ELF-1 (cell line): ENCODE results near the gene EXD3.
"Not testable (repeated sequence)": the region's sequence is repeated elsewhere in the genome, so short reads cannot be mapped to it uniquely, and the experiment has no call there.

ENCODE experiments used
- DNase-seq: peaks from one replicate; pipeline ENCODE4 v3.0.0-alpha.2; 2016; ENCODE audit warnings: low read depth, low spot score

EXD3 gene, protein sequence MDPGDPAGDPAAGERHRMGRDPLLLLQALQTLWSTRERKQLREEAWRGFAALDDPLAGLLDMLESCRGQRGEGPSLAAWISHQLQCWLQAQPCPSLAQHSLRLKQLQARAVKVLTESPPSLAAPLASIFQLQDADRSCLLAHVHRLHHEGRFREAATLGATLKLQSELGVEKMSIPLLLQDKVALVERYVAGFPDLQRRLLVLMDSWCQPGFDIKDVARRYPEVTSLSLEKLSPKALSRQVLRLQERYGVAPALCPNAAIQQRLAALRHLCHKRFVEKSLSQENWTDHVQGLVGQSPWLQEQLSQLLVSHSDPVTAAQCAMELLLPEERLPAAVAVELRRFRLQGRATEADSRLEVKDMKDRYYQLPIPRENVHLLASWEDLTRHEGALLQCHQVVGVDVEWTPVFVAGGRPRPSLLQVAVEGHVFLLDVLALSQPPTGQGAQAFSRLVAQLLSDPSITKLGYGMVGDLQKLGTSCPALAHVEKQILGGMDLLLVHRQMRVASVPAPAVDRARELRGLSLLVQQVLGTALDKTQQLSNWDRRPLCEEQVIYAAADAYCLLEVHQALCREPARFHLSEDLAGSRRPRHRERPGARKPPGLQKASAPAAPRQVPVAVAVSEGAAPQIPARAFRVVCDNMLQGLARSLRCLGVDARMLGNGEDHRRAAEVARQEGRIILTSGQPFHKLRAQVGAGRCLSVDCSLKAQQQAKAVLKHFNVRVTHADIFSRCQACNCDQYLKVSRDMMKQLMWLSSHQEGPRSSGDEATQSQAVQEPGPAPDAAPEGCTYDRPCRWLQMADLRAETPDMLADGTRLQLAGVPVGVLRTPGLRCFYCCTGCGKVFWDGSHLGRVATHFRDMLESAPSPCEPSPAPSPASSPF

DNA sequence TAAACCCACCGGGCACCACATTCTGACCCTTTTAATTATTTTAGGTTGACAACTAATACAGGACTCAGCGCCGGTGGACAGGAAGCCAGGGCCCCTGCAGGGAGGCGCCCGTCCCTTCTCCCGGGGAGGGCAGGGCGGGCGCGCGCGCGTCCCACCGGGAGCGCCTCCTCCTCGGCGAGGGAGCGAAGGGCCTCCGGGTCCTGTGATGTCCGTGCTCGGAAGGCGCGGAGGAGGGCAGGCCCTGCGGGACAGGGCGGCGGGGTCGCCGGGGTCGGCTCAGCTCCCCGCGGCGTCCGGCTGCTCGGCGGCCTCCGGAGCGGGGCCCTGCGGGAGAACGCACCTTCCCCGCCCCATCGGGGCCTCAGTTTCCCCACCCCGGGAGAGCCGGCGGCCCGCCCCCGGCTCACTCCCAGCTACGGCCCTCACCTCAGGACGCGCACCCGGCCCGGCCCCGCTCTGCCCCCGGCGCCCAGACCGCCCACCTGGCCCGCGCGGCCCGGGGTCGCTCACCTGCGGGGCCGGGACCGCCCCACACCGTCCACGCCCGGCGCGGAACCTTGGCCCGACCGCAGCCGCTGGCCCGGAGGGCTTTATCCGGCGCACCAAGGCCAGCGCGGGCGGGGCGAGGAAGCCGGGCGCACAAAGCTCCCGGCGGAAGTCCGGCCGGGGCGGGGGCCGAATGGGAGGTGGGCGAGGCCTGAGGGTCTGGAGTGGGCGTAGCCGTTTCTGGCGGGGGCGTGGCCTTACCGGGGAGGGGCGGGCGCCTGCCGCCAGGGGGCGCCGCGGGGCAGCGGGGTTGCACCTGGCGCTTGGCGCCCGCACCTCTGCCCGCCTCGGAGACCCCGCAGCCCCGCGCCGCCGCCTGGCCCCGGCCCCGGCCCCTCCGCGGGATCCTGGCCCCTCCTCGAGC, at the start of gene EXD3, which contains the start of gene NOXA1:
TSS of gene EXD3 (minus strand) at position 559 of the 910 bp plus-strand sequence. CDS start 27,805 bp downstream, outside the sequence.
TSS of gene NOXA1 (plus strand) at position 790 of the 910 bp plus-strand sequence. CDS start 137 bp downstream, outside the sequence.
- DNase-seq: peak; percentile 87

DNA sequence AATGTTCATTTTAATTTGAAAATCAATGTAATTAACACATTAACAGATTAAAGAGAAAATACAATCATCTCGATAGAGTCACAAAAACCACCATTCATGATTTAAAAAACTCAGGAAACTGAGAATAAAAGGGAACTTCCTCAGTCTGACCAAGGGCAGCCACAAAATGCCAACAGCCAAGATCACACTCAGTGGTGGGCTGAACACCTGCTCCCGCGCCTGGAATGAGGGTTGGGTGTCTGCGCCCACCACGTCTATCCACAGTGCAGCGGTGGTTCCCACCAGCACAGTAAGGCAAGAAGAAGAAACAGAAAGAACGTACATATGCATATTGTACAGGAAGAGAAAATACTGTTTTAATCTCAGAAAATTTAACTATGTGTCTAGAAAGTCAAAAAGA, 47.8 kb upstream of the EXD3 start:
- DNase-seq: no peak

DNA sequence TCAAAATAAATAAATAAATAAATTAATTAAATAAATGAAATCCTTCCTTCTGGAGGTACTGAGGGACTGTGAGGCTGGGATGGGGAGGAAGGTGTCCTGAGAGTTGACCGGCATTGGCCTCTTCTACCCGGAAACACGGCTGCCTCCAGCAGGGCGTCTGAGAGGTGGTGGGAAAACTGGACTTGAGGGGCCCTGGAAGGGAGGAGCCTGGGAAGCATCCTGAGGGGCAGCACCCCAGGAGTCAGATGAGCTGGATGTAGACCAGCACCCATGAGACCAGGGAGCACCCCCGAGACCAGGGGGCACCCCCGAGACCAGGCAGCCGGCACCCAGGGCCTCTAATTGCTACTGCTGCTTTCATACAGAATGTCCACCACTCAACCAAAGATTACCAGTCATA, 44.9 kb upstream of the EXD3 start:
- DNase-seq: no peak

DNA sequence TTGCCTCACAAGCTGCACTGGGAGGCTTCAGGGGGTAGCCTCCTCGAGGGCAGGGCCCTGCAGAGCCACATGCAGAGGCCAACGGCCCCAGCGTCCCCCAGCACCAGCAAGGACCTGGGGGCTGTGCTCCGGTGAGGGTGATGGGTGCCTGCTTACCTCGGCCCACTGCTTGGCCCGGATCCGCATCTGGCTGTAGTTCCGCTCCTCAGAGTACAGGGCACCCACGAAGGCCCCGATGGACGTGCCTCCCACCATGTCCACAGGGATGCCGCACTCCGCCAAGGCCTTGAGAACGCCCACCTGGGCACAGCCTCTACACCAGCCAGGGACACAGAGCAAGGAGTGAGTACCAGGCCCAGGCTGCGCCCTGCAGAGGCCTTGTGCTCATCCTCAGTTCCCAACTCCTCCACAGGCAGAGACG, 44.2 kb upstream of the EXD3 start:
- no peak for DNase-seq

DNA sequence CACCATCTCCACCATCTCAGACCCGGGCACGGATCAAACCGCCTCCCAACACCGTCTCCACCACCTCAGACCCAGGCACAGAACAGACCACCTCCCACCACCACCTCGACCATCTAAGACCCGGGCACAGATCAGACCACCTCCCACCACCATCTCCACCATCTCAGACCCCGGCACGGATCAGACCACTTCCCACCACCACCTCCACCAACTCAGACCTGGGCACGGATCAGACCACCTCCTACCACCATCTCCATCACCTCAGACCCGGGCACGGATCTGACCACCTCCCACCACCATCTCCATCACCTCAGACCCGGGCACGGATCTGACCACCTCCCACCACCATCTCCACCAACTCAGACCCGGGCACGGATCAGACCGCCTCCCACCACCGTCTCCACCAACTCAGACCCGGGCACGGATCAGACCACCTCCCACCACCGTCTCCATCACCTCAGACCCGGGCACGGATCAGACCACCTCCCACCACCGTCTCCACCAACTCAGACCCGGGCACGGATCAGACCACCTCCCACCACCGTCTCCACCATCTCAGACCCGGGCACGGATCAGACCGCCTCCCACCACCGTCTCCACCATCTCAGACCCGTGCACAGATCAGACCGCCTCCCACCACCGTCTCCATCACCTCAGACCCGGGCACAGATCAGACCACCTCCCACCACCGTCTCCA, 43.6 kb upstream of the EXD3 start:
- DNase-seq: not testable (repeated sequence)

DNA sequence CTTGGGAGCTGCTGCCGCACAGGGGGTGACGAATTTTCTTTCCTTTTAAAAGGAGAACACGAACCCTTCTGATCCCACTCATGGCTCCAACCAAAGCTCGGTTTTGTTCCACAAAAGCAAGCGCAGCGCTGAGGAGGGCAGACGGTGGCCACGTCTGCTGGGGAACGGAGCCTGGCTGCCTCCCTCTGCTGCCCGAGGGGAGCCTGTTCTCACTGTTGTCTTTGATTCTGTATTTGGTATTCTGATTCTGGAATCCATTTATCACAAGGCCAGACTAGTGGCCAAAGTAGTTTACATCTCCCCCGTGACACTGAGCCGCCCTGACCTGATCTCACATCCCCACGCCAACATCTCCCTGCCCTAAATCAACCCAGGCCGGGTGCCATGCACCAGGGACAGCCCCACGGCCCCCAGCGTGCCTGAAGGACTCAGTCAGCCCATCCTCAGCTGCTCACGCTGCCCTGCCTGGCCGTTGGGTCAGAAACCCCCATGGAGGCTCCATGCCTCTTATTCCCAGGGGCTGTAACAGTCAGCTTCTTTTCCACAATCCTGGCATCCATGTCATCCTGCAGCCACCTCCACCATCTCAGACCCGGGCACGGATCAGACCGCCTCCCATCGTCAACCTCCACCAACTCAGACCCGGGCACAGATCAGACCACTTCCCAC, 42.9 kb upstream of the EXD3 start:
- DNase-seq: no peak

DNA sequence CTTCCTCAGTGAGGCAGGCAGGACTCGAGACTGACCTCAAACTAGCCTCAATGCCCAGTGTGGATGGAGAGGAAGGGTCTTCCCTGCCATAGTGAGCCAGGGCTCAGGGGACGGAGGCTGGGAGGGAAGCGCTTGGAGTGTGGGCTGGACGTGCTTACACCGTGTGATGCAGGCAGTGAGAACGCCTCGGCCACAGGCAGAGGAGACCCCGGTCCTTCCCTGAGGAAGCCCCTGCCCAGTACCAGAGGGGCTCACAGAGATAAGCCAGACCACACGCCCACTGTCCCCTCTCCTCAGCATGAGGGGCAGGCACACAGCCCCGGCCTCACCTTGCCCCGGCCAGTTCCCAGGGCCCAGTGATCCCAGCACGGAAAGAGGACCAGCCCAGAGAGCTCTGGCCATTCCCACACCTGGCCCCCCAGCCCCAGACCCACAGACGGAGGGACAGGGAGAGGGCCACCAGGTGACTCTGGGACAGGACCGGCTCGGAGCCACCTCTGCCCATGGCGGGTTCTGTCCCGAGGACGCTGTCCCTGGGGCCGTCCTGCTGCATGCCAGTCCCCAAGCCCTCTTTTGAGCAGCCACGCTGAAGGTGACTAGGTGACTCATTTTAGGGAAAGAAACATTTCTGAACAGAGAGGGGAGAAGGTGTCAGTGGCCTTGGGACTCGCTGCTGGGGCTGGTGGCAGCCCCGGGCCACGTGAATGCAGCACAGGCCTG, 42.2 kb upstream of the EXD3 start:
- DNase-seq: no peak

DNA sequence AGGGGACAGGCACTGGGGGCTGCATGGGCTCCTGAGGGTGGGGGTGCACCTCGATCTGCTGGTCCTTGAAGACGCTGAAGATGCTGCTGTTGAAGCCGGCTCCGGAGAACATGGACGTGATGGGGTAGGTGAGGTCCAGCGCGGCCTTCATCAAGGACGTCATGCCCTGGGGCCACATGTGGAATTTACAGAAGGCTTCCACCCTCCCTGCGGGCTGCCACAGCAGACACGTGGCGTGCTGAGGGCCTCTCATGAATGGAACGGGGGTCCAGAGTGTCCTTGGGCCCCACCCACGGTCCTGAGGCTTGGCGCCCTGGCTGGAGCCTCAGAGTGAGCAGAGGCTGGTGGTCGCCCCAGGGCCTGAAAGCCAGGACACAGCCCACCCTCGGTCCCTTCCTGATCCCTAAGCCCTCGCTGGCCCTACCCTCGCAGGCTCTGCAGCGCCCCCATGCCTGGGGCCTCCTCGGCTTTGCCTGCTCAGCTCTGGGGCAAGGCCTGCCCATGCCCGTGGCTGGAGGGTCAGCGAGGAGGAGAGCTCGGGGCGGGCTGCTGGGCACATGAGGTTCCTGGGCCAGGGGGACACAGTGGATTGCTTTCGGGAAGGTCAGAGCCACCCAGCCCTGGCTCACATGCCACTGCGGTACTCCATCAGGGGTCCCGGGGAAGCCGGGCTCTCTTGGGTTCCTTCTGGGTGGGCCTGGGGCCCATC, 41.5 kb upstream of the EXD3 start:
- no peak for DNase-seq

DNA sequence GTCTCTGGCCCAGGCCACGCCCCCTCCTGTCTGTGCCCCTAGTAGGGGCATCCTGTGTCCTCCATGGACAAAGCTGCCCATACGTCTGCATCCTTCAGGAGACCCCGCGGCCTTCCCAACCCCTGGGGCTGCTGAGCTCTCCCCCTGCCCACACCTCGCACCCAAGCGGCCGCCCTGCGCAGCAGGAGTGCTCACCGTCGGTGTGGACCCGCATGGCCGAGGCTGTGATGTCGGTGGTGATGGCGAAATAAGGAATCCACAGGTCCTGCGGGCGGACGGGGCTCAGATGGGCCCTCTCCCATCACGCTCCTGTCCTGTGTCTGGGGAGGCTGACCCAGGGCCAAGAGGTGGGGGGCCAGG, 40.9 kb upstream of the EXD3 start:
- no peak for DNase-seq

DNA sequence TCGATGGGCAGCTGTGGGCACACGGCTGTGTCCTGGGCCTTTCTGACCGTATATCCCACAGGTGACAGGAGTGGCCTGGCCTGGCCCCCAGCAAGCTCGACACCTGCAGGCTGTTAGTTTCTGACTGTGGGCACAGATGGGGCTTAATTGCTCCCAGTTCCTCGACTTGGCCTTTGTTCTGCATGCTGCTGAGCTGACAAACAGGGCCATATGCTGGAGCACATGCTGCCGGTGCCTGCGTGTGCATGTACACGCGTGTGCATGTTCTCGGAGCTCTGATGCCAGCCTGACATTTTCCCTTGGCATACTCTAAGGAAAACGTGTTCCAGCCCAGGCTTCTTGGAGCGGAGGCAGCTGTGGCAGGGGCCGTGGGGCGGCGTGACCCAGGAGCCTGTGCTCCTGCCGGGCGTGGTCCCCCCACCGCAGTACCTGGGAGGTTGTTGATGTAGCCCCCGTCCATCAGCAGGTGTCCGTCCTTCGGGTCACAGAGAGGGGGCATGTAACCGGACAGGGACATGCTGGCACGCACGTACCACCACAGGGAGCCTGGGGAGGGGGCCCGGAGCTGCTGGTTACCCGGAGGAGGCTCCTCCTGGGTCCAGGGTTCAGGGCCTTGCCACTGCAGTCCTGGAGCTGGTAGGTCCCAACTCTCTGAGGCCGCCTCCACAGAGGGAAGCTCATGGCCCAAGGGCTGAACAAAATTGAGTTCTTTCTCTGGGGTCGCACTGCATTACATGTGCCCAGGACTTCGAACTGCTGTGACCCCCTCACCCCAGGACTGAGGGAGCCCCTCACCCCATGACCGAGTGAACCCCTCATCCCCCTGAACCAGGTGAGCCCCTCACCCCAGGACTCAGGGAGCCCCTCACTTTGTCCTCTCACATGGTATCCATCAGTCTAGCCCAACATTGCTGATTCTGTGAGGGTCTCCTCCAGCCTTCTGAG, 40.3 kb upstream of the EXD3 start:
- DNase-seq: no peak

DNA sequence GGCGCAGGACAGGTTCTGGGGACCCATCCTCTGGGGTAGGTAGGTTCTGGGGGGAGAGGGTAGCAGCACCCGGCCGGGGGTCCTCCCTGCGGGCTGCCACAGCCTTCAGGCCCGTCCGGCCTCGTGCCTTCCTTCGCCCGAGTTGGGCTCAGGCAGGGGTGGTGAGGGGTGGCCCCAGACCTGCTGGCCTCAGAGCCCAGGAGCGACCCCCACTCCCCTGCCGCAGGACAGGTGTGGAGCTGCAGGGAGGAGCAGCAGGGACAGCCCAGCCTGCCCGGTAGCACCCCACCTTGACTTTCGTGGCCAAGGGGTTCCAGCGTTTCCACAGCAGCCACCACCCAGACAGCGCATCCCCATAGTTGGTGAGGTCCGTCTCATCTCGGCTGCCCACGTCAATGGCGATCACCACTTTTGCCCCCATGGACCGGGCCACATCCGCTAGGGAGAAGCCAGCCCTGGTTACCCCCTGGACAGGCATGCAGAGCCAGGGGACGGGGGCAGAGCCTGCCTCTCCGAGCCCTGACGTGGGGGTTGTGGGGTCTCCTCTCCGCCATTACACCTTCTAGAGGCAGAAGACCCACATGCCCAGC, 39.5 kb upstream of the EXD3 start:
- DNase-seq: no peak

DNA sequence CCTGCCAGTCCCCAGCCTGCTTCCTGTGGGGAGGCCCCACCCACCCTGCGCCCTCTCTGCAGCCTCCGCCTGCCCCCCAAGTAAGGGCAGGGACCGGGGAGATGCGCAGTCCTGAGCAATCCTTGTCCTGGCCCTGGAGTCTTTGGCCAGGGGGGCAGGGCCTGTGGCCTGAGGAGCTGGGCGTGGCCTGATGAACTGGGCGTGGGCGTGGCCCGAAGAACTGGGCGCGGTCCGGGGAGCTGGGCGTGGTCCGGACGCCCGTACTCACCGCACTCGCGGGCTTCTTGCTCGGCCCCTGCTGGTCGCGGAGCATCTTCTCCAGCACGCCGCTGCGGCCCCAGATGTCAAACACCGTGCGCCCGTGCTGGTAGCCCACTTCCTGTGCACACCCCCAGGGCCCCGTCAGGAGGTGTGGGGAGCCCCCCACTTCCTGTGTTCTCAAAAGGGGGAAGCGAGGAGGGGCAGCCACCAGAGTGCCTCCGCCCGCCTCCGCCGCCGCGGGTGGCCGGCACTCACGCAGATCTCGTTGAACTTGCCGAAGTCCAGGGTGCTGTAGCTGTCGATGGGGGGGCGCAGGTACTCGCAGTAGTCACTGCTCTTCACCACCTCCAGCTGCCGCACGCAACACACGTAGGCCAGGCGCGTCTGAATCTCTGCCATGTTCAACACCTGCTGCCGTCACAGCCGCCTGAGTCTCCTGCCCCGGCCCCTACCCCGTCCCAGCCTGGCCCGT, 38.9 kb upstream of the EXD3 start:
- DNase-seq: peak; percentile 88

DNA sequence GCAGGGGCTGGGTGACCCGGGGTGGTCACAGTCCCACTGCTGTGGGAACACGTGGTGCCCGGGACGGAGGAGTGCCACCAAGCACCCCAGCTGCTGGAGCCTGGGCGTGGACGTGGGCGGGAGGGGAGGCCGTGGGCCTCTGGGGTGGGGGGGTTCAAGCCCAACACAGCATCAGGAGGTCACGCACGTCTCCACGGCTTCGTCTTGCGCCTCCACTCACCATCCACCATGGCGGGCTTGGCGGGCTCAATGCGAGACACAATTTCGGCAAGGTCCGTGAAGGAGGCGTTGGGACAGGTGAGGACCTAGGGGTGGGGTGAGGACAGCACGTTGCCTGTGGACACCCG, 38.3 kb upstream of the EXD3 start:
- no peak for DNase-seq

DNA sequence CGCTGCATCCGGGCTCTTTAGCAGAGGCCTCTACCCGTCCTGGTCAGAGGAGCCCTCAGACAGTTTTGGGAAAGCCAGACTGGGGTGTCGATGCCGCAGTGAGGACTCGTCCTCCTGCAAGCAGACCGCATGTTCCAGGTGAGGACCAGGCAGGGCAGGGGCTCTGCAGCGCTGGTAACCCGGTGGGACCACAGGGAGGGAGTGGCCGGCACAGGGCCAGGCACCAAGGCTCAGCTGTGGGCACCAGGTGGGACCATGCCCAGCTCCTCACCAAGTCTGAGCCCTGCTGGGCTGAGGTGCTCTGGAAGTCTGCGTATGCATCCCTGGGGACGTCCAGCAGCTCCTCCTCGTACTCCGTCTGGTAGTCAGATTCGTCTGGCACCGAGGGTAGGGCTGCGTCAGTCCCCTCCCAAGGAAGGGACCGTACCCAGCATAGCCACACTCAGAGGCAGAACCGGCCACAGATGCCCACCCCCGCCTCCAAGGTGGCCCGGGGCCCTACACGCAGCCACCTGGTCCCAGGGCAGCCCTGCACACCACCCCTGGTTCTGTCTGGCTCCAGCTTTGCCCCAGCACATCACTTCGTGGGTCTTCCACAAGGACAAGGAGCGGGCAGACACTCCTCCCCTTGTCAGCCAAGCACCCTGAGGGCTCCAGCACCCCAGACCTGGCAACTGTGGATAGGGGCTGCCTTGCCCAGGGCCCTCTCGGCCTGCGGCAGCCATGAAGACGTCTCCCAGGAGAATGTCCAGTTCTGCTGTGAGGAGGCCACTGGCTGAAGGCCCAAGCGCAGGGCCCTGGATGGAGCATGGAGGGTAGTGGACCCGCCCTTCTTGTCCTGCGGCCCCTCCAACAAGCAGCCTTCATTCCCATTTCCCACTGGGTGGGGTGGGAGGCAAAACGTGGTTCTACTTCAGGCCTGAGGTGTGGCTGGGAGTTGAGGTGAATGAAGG, 37.7 kb upstream of the EXD3 start:
- DNase-seq: no peak

DNA sequence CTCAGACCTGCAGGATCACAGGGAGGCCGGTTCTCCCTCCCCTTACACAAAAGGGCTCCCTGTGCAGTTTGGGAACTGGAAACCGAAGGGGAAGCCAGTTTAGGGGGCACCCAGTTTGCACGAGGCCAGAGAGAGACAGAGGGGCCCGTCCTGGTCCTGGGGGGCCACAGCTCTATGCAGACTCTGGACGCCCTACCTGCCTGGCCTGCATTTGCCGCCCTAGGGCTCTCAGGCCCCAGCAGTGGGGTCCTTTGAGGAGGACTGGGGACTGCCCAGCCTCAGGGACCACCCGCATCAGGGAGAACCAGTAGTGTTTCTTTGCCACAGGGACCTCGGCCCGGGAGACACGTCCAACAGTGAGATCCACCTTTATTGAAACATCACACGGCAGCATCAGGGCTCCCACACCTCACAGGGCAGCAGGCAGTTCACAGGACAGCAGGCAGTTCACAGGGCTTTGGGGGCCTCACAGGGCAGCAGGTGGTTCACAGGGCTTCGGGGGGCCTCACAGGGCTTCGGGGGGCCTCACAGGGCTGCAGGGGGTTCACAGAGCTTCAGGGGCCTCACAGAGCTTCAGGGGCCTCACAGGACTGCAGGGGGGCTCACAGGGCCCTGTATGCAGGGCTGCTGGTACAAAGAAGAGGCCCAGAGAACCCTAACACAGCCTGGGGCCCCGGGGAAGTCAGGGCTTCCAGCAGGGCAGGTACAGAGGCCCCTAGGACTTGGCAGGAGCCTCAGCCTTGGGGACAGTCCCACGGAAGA, 36.8 kb upstream of the EXD3 start:
- DNase-seq: no peak
